Left ventricle myocardium inferior (tissue), 1 donor: ENCODE results near the gene KRTAP9-4. TPM values are rescaled to one million over a fixed set of nuclear protein-coding genes. Genes with fewer than 3 reads are reported as not detected.

Experiments
- DNase-seq: peaks from one replicate; pipeline ENCODE4 v3.0.0-alpha.2; 2020
- H3K27ac ChIP-seq: fragments of 200-600 bp; replicated peaks from 2 replicates; pipeline ENCODE4 v1.8.0; 2021
- H3K27me3 ChIP-seq: fragments of 200-600 bp; 2 replicates; pipeline ENCODE4 v1.8.0; 2021; ENCODE audit warnings: low read depth
- H3K36me3 ChIP-seq: fragments of 200-600 bp; 2 replicates; pipeline ENCODE4 v1.8.0; 2021
- H3K4me1 ChIP-seq: fragments of 200-600 bp; 2 replicates; pipeline ENCODE4 v1.8.0; 2021
- H3K4me3 ChIP-seq: fragments of 200-600 bp; 2 replicates; pipeline ENCODE4 v1.8.0; 2021; ENCODE audit warnings: mild to moderate bottlenecking, moderate library complexity
- H3K9me3 ChIP-seq: fragments of 200-600 bp; replicated peaks from 2 replicates; pipeline ENCODE4 v1.8.0; 2021
- CTCF ChIP-seq: fragments of 200-600 bp; IDR thresholded peaks from 2 replicates; pipeline ENCODE4 v1.8.0; 2021; ENCODE audit warnings: antibody characterized with exemption, mild to moderate bottlenecking, borderline replicate concordance
- intact Hi-C: fragments of 100-400 bp; cut with micrococcal nuclease; formaldehyde crosslinking; loops from one replicate; pipeline ENCODE4 v1.11.0; 2022
- total RNA-seq: library from RNA; stranded (reverse); fragmentation: NEBNext Ultra II Directional; extraction: Animal tissue kit (Norgen Biotek cat#: 25700); gene quantifications from one replicate; pipeline ENCODE4 v1.2.1, GENCODE V29; 2021
- donor health status: DM: no; HTN: yes; CAD: no; lungs with severe emphysema.

The KRTAP9-4 gene
- total RNA-seq, 1 donor from 2014 or later = not detected

- Histone ChIP-seq H3K9me3 (peaks cover 9% of the 10 kb centered on the region), H3K27ac (no peak overlapping the region), H3K4me1 (peaks cover 7% of the 10 kb centered on the region), H3K27me3 (peaks cover 17% of the 10 kb centered on the region), H3K36me3 (no peaks in the 10 kb centered on the region), H3K4me3 (no peak overlapping the region)
- intact Hi-C loops = no loop called here
- no peak for TF ChIP-seq CTCF
- DNase-seq = no peak
These were observed 49.1 kb downstream of the KRTAP9-4 start for GRCh38 chr17:41298458-41299135.

Other genes with a start within 250 kb of the KRTAP9-4 start
- gene KRTAP3-2, start 249.8 kb upstream of the KRTAP9-4 start, total RNA-seq = not detected
- not detected for gene KRTAP3-1, start 240.6 kb upstream of the KRTAP9-4 start, total RNA-seq
- gene KRTAP1-5, start 222.5 kb upstream of the KRTAP9-4 start, total RNA-seq = not detected
- not detected for gene KRTAP1-4, start 219.5 kb upstream of the KRTAP9-4 start, total RNA-seq
- not detected for gene KRTAP1-3, start 214.8 kb upstream of the KRTAP9-4 start, total RNA-seq
- gene KRTAP1-1, start 208.2 kb upstream of the KRTAP9-4 start, total RNA-seq = not detected
- not detected for gene KRTAP2-1, start 202.4 kb upstream of the KRTAP9-4 start, total RNA-seq
- gene KRTAP2-2, start 194.5 kb upstream of the KRTAP9-4 start, total RNA-seq = not detected
- gene KRTAP2-3, start 189.6 kb upstream of the KRTAP9-4 start, total RNA-seq = not detected
- not detected for gene KRTAP2-4, start 183.8 kb upstream of the KRTAP9-4 start, total RNA-seq
- gene KRTAP4-7, start 165.5 kb upstream of the KRTAP9-4 start, total RNA-seq = not detected
- gene KRTAP4-8, start 151.5 kb upstream of the KRTAP9-4 start, total RNA-seq = not detected
- not detected for gene KRTAP4-16, start 147.5 kb upstream of the KRTAP9-4 start, total RNA-seq
- not detected for gene KRTAP4-9, start 144.3 kb upstream of the KRTAP9-4 start, total RNA-seq
- gene KRTAP4-11, start 131.3 kb upstream of the KRTAP9-4 start, total RNA-seq = not detected
- not detected for gene KRTAP4-12, start 125.5 kb upstream of the KRTAP9-4 start, total RNA-seq
- not detected for gene KRTAP4-6, start 109.1 kb upstream of the KRTAP9-4 start, total RNA-seq
- not detected for gene KRTAP4-5, start 99.9 kb upstream of the KRTAP9-4 start, total RNA-seq
- gene KRTAP4-4, start 88.9 kb upstream of the KRTAP9-4 start, total RNA-seq = not detected
- not detected for gene KRTAP4-3, start 81.5 kb upstream of the KRTAP9-4 start, total RNA-seq
- not detected for gene KRTAP4-2, start 71.5 kb upstream of the KRTAP9-4 start, total RNA-seq
- not detected for gene KRTAP4-1, start 64.8 kb upstream of the KRTAP9-4 start, total RNA-seq
- not detected for gene KRTAP9-1, start 59.8 kb upstream of the KRTAP9-4 start, total RNA-seq
- not detected for gene KRTAP9-2, start 23.0 kb upstream of the KRTAP9-4 start, total RNA-seq
- gene KRTAP9-3, start 17.2 kb upstream of the KRTAP9-4 start, total RNA-seq = not detected
- gene KRTAP9-8, start 11.7 kb upstream of the KRTAP9-4 start, total RNA-seq = not detected
- gene KRTAP9-9, start 5.7 kb downstream of the KRTAP9-4 start, total RNA-seq = not detected
- gene KRTAP9-6, start 15.7 kb downstream of the KRTAP9-4 start, total RNA-seq = not detected
- not detected for gene KRTAP9-7, start 26.0 kb downstream of the KRTAP9-4 start, total RNA-seq
- gene KRTAP29-1, start 53.2 kb downstream of the KRTAP9-4 start, total RNA-seq = not detected
- not detected for gene KRTAP16-1, start 59.6 kb downstream of the KRTAP9-4 start, total RNA-seq
- gene KRTAP17-1, start 66.0 kb downstream of the KRTAP9-4 start, total RNA-seq = not detected
- not detected for gene KRT33A, start 101.1 kb downstream of the KRTAP9-4 start, total RNA-seq
- not detected for gene KRT33B, start 120.1 kb downstream of the KRTAP9-4 start, total RNA-seq
- not detected for gene KRT34, start 132.6 kb downstream of the KRTAP9-4 start, total RNA-seq
- not detected for gene KRT31, start 147.9 kb downstream of the KRTAP9-4 start, total RNA-seq
- not detected for gene KRT37, start 174.9 kb downstream of the KRTAP9-4 start, total RNA-seq
- not detected for gene KRT38, start 191.3 kb downstream of the KRTAP9-4 start, total RNA-seq
- 0.22 TPM for gene KRT32, start 217.7 kb downstream of the KRTAP9-4 start, total RNA-seq
- not detected for gene KRT35, start 231.5 kb downstream of the KRTAP9-4 start, total RNA-seq
- gene KRT36, start 240.2 kb downstream of the KRTAP9-4 start, total RNA-seq = not detected